GM21723 (cell line): ENCODE data around the gene ADORA1.

ENCODE experiments used
- ATAC-seq: cut with Tn5 transposase; IDR thresholded peaks from one replicate; pipeline ENCODE4 v1.9.1; 2021; ENCODE audit warnings: mild to moderate bottlenecking, moderate library complexity; ENCODE audit not compliant: unreplicated experiment

The ADORA1 gene

GRCh38 chr1:203170625-203171330 is 43.3 kb downstream of the ADORA1 start:
- no peak for ATAC-seq

GRCh38 chr1:203171341-203172183 is 44.0 kb downstream of the ADORA1 start:
- ATAC-seq, result no peak

- no peak for ATAC-seq
Measured at GRCh38 chr1:203172184-203173010, 44.9 kb downstream of the ADORA1 start.

- no peak for ATAC-seq
Measured at GRCh38 chr1:203173011-203173555, 45.6 kb downstream of the ADORA1 start.

- peak; percentile 85 for ATAC-seq
Measured at GRCh38 chr1:203173566-203173965, 46.0 kb downstream of the ADORA1 start.

- no peak for ATAC-seq
Measured at GRCh38 chr1:203174324-203174985, 46.9 kb downstream of the ADORA1 start.

- ATAC-seq, result no peak
Measured at GRCh38 chr1:203175237-203175826, 47.8 kb downstream of the ADORA1 start, which contains the start of gene MYBPH. MYBPH (minus strand) TSS chr1:203175826; CDS start chr1:203175755, 71 bp downstream.

- no peak for ATAC-seq
Measured at GRCh38 chr1:203175827-203176241, 48.3 kb downstream of the ADORA1 start.

- no peak for ATAC-seq
Measured at GRCh38 chr1:203176273-203177035, 48.9 kb downstream of the ADORA1 start.

GRCh38 chr1:203177036-203177405 is 49.5 kb downstream of the ADORA1 start:
- no peak for ATAC-seq

- ATAC-seq, result no peak
Measured at GRCh38 chr1:203177470-203178039, 50.0 kb downstream of the ADORA1 start.

GRCh38 chr1:203178083-203178482 is 50.6 kb downstream of the ADORA1 start:
- no peak for ATAC-seq

- no peak for ATAC-seq
Measured at GRCh38 chr1:203178821-203179666, 51.5 kb downstream of the ADORA1 start.

GRCh38 chr1:203179667-203180005 is 52.1 kb downstream of the ADORA1 start:
- no peak for ATAC-seq

GRCh38 chr1:203180611-203181330 is 53.2 kb downstream of the ADORA1 start:
- ATAC-seq, result no peak

GRCh38 chr1:203181586-203182386 is 54.3 kb downstream of the ADORA1 start:
- ATAC-seq, result no peak
